ENCODE measurements around the gene CLIC3.

DNA sequence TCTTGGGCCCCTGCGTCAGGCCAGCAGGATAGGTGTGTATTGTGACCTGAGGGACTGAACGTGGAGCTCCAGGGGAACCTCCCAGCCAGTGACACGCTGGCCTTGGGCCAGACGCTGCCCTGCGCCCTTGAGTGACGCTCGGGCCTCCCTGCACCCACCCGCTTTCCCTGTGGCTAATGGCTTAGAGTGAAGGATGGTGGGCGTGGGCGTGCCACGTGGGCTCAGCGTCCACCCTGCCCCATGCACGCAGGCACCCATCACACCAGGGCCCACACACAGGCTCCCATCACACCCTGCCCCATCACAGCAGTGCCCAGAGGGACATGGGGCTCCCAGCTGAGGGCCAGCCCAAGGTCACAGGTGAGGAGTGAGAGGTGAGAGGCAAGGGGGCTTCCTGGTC is 40.7 kb upstream of the CLIC3 start:
- TF ChIP-seq, protein P1, sequence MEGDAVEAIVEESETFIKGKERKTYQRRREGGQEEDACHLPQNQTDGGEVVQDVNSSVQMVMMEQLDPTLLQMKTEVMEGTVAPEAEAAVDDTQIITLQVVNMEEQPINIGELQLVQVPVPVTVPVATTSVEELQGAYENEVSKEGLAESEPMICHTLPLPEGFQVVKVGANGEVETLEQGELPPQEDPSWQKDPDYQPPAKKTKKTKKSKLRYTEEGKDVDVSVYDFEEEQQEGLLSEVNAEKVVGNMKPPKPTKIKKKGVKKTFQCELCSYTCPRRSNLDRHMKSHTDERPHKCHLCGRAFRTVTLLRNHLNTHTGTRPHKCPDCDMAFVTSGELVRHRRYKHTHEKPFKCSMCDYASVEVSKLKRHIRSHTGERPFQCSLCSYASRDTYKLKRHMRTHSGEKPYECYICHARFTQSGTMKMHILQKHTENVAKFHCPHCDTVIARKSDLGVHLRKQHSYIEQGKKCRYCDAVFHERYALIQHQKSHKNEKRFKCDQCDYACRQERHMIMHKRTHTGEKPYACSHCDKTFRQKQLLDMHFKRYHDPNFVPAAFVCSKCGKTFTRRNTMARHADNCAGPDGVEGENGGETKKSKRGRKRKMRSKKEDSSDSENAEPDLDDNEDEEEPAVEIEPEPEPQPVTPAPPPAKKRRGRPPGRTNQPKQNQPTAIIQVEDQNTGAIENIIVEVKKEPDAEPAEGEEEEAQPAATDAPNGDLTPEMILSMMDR (IDR thresholded peaks at IDR 0.05), result no peak
- no peak for TF ChIP-seq POLR2A (IDR thresholded peaks at IDR 0.05)

Data from esophagus squamous epithelium (tissue), 4 donors.